ENCODE data around the gene PLTP.

The PLTP gene

DNA sequence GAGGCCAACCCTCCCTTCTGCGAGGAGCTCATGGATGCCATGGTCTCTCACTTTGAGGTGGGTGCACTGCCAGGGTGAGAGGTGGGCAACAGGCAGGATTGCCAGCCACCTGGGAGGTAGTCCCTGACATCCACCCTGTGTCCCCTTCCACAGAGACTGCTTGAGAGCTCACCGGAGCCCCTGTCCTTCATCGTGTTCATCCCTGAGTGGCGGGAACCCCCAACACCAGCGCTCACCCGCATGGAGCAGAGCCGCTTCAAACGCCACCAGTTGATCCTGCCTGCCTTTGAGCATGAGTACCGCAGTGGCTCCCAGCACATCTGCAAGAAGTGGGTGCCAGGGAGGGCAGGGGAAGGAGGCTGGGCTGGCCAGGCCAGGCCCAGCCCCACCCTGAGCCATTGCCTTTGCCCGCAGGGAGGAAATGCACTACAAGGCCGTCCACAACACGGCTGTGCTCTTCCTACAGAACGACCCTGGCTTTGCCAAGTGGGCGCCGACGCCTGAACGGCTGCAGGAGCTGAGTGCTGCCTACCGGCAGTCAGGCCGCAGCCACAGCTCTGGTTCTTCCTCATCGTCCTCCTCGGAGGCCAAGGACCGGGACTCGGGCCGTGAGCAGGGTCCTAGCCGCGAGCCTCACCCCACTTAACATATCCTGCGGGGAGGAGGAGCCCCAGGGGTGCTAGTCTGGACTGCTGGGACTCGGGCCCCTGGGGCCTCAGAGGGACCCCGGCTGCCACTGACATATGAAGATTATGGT is 35.3 kb upstream of the PLTP start:
- no peak overlapping the region for H3K4me3 ChIP-seq (ENCODE audit: low read length)
- TF ChIP-seq, protein P1, sequence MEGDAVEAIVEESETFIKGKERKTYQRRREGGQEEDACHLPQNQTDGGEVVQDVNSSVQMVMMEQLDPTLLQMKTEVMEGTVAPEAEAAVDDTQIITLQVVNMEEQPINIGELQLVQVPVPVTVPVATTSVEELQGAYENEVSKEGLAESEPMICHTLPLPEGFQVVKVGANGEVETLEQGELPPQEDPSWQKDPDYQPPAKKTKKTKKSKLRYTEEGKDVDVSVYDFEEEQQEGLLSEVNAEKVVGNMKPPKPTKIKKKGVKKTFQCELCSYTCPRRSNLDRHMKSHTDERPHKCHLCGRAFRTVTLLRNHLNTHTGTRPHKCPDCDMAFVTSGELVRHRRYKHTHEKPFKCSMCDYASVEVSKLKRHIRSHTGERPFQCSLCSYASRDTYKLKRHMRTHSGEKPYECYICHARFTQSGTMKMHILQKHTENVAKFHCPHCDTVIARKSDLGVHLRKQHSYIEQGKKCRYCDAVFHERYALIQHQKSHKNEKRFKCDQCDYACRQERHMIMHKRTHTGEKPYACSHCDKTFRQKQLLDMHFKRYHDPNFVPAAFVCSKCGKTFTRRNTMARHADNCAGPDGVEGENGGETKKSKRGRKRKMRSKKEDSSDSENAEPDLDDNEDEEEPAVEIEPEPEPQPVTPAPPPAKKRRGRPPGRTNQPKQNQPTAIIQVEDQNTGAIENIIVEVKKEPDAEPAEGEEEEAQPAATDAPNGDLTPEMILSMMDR (conservative IDR thresholded peaks at IDR 0.05; ENCODE audit: low read length): no peak
- no peak for DNase-seq (ENCODE audit: low read depth)

DNA sequence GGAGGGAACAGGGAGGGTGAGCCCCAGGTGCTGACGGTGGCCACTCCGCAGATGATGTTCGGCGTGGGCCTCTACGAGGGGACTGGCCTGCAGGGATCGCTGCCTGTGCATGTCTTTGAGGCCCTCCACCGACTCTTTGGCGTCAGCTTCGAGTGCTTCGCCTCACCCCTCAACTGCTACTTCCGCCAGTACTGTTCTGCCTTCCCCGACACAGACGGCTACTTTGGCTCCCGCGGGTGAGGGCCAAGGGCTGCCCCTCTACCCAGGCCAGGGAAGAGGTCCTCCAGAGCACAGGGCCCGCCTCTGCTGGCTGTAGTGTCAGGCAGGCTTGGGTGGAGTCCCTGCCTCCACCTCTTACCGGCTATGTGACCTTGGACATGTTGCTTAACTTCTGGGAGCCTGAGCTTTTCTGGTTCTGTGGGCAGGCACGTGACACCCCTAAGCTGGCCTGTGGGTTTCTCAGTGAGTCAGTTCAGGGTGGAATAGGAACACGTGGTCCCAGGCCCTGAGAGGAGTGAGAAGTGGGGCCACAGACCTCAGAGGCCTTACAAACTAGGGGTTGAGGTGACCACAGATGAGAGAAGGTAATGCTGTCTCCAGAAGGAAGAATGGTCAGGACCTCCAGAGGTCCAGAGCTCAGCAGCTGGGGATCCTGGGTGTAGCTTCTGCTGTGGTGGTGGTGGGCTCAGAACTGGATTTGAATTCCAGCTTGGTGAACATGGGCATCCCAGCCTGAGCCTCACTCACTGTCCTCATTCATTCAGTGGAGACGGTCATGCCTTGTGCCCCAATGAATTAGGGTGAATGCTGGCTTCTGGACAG is 34.4 kb upstream of the PLTP start:
- DNase-seq (ENCODE audit: low read depth): peak; percentile 71
- TF ChIP-seq, protein P1 (conservative IDR thresholded peaks at IDR 0.05; ENCODE audit: low read length): no peak
- no peak overlapping the region for H3K4me3 ChIP-seq (ENCODE audit: low read length)

DNA sequence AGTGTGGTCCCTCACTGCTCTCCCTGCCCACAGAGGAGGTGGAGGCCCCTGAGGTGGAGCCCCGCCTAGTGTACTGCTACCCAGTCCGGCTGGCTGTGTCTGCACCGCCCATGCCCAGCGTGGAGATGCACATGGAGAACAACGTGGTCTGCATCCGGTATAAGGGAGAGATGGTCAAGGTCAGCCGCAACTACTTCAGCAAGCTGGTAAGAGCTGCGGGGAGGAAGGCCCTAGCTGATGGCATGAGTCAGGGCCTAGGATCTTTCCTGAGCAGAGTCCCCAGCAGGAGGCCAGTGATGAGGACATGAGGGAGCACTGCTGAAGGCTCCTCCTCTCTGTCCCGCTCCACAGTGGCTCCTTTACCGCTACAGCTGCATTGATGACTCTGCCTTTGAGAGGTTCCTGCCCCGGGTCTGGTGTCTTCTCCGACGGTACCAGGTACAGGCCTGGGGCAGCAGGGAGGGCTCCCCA is 33.8 kb upstream of the PLTP start:
- DNase-seq (ENCODE audit: low read depth): peak; percentile 11
- no peak overlapping the region for H3K4me3 ChIP-seq (ENCODE audit: low read length)
- TF ChIP-seq, protein P1 (conservative IDR thresholded peaks at IDR 0.05; ENCODE audit: low read length): no peak

DNA sequence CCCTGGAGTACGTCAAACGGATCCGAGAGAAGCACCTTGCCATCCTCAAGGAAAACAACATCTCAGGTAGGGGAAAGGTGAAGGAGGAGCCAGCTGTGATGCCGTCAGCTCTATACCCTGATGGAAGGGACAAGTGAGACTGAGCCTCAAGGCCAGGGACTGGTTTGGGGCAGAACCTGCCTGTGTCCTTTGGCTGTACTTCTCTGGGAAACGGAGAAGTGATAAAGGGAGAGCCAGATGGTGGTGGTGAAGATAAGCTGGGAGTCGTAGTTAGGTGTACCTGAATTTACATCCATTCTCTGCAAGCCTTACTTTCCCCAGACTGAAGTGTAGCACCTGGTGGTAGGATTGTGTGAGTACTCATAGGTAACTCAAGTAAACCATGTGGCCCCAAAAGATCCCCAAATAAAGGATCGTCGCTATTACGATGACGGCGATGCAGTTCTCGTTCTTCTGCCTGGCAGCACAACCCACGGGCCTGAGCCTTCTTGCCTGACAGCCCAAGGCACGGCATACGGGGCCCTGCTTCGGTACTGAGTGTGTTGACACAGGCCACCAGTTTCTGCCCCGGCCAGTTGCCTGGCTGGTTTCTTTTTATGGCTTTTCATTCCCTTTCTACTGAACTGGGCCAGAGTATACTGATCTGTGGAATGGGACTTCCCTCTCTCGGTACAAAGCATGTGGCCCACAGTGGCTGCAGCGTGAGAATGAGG is 33.2 kb upstream of the PLTP start:
- no peak for DNase-seq (ENCODE audit: low read depth)
- H3K4me3 ChIP-seq (ENCODE audit: low read length): no peak overlapping the region
- TF ChIP-seq, protein P1 (conservative IDR thresholded peaks at IDR 0.05; ENCODE audit: low read length): peak; percentile 17; the same call in 1 of the 2 replicates

DNA sequence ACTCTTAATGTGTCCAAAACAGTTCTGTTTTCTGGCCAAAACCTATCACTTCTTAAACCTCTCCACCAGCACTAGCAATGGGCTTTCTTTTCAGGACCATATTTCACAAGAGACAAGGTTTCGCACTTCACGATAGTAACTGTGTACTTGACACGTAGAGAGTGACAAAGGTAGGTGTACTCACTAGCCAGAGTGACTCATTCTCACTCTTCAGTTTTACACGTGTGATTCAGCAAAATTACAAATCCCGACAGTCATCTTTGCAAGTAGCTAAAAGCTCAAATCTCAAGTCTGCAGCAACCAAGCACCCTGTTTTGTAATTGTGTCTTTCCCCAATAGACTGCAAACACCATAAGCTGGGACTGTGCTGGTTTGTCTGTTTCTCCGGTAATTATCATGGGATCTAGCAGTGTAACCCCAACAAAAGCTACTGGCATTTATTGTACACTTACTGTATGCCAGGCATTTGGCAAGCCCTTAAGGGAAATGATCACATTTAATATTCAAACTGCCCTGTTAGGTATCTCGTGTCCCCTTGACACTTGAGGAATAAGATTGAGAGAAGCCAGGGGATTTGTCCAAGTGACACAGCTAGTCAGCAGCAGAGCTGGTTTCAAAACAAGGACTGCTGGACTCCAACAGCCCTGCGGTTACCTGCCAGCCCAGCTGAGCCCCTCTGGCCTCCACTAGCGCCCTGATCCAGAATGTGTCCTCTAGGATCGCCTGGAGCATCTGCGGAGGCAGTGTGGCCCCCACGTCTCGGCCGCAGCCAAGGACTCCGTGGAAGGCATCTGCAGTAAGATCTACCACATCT is 32.4 kb upstream of the PLTP start:
- TF ChIP-seq, protein P1 (conservative IDR thresholded peaks at IDR 0.05; ENCODE audit: low read length): no peak
- H3K4me3 ChIP-seq (ENCODE audit: low read length): no peak overlapping the region
- DNase-seq (ENCODE audit: low read depth): peak; percentile 31

DNA sequence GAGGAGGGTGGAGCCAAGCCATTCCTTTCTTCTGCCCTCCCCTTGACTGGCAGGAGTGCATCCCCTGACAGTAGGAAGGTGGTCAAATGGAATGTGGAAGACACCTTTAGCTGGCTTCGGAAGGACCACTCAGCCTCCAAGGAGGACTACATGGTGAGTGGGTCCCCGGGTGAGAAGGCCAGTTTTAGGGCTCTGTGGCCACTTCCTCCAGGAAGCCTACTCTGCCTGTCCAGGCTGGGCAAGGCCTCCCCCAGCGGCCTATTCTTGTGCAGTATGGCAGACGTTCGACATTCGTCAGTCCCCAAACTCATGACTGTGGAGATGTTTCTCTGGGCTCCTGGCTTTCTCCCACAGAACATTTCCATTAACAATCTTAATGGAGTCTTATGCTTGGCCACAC is 31.7 kb upstream of the PLTP start:
- DNase-seq (ENCODE audit: low read depth): no peak
- TF ChIP-seq, protein P1 (conservative IDR thresholded peaks at IDR 0.05; ENCODE audit: low read length): no peak
- H3K4me3 ChIP-seq (ENCODE audit: low read length): no peak overlapping the region

Data from AG10803 (cell line).